Umbilical cord (tissue), 2 donors: ENCODE measurements around the gene WNK1. TPM values are rescaled to one million over a fixed set of nuclear protein-coding genes. Genes with fewer than 3 reads are reported as not detected.
A peak's percentile ranks its signal among the peaks of the same experiment; 100 is the strongest.
"Not testable (repeated sequence)": the region's sequence is repeated elsewhere in the genome, so short reads cannot be mapped to it uniquely, and the experiment has no call there.

Experiments used
- DNase-seq: peaks from one replicate; pipeline ENCODE4 v3.0.0-alpha.2; 2015; ENCODE audit warnings: low spot score
- total RNA-seq: library from RNA; depleted of rRNA; stranded (reverse); fragments of >200 nt; gene quantifications from one replicate; pipeline ENCODE4 v1.2.3, GENCODE V29; 2014; ENCODE audit warnings: low replicate concordance; ENCODE audit not compliant: insufficient read depth

The WNK1 gene
- total RNA-seq = 72.2 TPM

- DNase-seq = peak; percentile 100
Measured at GRCh38 chr12:751999-752694, at the start of gene WNK1. Gene WNK1, plus strand, starts transcription at chr12:752579. Its CDS starts 987 bp downstream, at chr12:753566.

- DNase-seq = no peak
Measured at GRCh38 chr12:704516-705242, 47.7 kb upstream of the WNK1 start.

GRCh38 chr12:708084-708483 lies 44.3 kb upstream of the WNK1 start:
- not testable (repeated sequence) for DNase-seq

GRCh38 chr12:709455-710020 lies 42.8 kb upstream of the WNK1 start:
- DNase-seq = no peak

- no peak for DNase-seq
Measured at GRCh38 chr12:712172-712863, 40.1 kb upstream of the WNK1 start.

GRCh38 chr12:713281-713875 lies 39.0 kb upstream of the WNK1 start:
- no peak for DNase-seq

DNA sequence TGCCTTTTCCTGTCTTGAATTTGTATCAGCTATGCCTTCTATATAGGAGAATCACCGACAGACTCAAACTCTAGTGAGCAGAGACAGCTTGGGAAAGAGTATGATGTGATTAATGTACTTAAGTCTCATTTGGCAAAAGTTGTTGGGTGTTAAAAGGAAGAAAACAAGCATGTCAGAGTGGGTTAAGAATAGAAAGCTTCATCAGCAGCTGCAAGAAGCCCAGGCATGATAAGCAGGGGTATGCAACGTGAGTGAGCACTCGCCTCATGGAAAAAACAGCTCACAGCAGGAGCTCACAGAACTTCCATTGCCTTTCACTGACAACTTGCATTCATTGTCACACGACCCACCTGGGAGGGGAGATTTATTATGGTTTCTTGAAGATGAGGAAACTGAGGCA lies 35.9 kb upstream of the WNK1 start:
- DNase-seq = peak; percentile 68

DNA sequence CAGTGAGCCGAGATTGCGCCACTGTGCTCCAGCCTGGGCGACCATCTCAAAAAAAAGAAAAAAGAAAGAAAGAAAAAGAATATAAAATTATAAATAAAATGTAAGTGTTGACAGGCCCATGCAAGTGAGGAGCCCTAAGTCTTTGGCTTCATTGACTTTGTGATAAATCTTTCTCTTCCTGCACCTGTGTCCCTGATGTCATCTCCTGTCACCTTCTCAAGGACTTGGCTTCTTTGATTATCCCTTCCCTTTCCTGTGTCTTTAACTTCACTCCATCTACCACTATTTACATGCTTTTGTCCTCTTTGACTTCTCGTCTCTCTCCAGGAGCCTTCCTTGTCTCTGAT lies 33.6 kb upstream of the WNK1 start:
- DNase-seq = no peak

- no peak for DNase-seq
Measured at GRCh38 chr12:720231-720941, 32.0 kb upstream of the WNK1 start.

GRCh38 chr12:724194-724855 lies 28.1 kb upstream of the WNK1 start:
- DNase-seq = peak; percentile 33

GRCh38 chr12:725076-725475 lies 27.3 kb upstream of the WNK1 start:
- DNase-seq = no peak

GRCh38 chr12:726281-727140 lies 25.9 kb upstream of the WNK1 start:
- peak; percentile 28 for DNase-seq

DNA sequence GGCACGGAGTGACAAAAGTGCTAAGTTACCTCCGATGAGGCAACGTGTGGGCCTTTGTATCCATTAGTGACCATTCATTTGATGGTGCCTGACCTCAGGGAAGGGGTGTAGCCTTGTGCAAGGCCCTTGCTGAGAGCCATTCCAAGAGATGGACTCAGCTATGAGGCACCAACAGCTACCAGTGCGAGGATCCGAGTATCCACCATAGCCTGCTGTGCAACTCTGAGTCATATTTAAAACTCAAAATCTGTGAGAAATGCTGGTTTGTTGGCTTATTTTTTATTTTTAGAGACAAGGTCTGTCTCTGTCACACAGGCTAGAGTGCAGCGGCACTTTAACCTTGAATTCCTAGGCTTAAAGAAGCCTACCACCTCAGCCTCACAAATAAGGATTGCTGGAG lies 25.1 kb upstream of the WNK1 start:
- no peak for DNase-seq

DNA sequence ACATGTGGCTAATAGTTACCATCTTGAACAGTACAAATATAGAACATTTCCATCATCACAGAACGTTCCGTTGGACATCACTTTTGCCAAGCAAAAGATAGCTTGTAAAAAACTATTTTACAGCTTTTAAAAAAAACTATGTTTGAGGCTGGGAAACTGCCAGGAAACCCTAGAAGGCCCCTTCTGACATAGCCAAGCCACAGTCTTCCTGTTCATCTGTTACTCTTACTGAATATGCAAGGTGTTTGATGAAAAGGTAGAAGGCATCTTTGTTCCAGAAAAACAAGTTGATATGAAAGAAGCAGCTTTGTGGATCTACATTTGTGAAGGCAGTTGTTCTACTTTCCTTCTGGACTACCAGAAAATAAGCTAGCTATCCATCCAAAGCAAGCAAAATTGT lies 23.6 kb upstream of the WNK1 start:
- DNase-seq = no peak

DNA sequence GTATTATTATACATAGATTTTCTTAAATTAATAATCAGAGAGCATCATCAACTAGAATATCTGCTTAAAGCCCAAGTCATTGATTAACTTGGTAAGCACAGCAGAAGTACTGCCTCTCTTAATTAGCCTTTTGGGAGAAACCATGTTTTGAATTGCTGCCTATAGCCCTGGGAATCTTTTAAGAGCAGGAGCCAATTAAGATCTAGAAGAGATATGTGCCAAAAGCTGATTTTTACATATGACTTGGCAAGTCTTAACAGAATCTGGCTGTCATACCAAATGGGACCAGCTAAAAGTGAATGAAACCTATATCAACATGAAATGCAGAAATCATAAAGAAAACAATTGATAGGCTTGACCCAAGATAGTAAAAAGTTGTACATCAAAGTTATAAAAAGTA lies 23.2 kb upstream of the WNK1 start:
- no peak for DNase-seq

DNA sequence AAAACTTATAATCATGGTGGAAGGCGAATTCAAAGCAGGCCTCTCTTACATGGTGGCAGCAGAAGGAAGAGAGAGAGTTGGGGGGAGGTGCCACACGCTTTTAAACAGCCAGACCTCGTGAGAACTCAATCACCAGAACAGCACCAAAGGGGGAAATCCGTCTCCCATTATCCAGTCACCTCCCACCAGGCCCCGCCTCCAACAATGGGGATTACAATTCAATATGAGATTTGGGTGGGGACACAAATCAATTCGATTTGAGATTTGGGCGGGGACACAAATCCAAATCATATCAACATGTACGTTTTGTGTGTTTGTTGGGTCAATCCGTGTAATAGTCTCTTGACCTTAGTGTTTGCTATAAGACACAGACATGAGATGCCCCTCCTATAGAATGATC lies 21.8 kb upstream of the WNK1 start:
- DNase-seq = no peak

GRCh38 chr12:737122-737739 lies 15.1 kb upstream of the WNK1 start:
- DNase-seq = no peak

DNA sequence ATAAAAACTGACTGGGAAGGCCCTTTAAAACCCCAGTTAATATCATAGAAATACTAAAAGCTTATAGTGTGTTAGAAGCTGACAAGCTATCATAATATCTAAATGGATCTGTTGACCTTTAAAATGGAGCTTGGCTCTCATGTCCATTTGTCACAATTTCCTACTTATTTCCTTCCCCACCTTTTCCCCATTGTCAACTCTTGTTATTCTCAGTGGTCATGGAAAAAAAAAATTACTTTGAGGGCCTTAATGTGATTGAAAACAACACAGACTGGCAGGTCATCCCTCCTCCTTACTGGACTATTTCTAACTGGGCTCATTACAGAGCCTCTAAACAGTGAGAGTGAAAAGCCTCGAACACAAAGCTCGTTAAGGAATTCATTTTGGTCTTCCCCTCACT lies 13.7 kb upstream of the WNK1 start:
- no peak for DNase-seq

DNA sequence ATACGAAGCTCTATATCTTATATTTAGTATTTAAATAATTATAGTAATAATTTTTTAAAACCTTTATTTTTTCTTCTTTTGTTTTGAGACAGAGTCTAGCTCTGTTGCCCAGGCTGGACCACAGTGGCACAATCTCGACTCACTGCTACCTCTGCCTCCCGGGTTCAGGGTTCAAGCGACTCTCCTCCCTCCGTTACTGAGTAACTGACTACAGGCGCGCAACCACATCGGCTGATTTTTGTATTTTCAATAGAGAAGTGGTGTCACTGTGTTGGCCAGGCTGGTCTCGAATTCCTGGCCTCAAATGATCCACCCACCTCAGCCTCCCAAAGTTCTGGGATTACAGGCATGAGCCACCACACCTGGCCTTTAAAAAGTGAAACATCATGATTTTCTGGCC lies 13.0 kb upstream of the WNK1 start:
- no peak for DNase-seq
